Activated T-helper 1 cell treated with anti-CD3 and anti-CD28 coated beads, Interleukin-12 subunit alpha, Interleukin-12 subunit beta, Interleukin-2, Interleukin-4 antibody, amounts not matched to agents 30 ng/mL and 10 ng/mL and 1 ng/mL, durations not matched to agents 14 hours and 24 hours and 36 hours (primary cell): ENCODE data around the gene STEAP1. TPM values are rescaled to one million over a fixed set of nuclear protein-coding genes. Genes with fewer than 3 reads are reported as not detected.
A peak's percentile ranks its signal among the peaks of the same experiment; 100 is the strongest.

Experiments used
- DNase-seq: peaks from one replicate; pipeline ENCODE4 v3.0.0; 2021; ENCODE audit warnings: low spot score
- H3K27ac Mint-ChIP-seq: one replicate; pipeline ENCODE4 v1.8.0; 2021; ENCODE audit warnings: mild to moderate bottlenecking, mixed read lengths
- H3K27me3 Mint-ChIP-seq: one replicate; pipeline ENCODE4 v1.8.0; 2022; ENCODE audit warnings: mild to moderate bottlenecking, moderate library complexity, mixed read lengths; ENCODE audit not compliant: insufficient read depth
- H3K36me3 Mint-ChIP-seq: one replicate; pipeline ENCODE4 v1.8.0; 2021; ENCODE audit warnings: low read depth, mixed read lengths
- H3K4me1 Mint-ChIP-seq: one replicate; pipeline ENCODE4 v1.8.0; 2021; ENCODE audit warnings: low read depth, mixed read lengths
- H3K4me3 Mint-ChIP-seq: one replicate; pipeline ENCODE4 v1.8.0; 2021; ENCODE audit warnings: mild to moderate bottlenecking, moderate library complexity, mixed read lengths
- H3K9me3 Mint-ChIP-seq: one replicate; pipeline ENCODE4 v1.8.0; 2021; ENCODE audit warnings: mixed read lengths
- intact Hi-C: fragments of 100-400 bp; cut with micrococcal nuclease; formaldehyde crosslinking; loops from one replicate; pipeline ENCODE4 v1.15.1; 2024
- total RNA-seq: library from RNA; stranded (reverse); gene quantifications from 2 replicates; pipeline ENCODE4 v1.2.3, GENCODE V29; 2022

Gene STEAP1
- total RNA-seq, 1 donor from 2014 or later, result 3.3 TPM

- intact Hi-C loops, result no loop called here
- Mint-ChIP-seq H3K9me3 (no peaks in the 10 kb centered on the region), H3K4me1 (peaks cover 6% of the 10 kb centered on the region), H3K27me3 (peaks cover 24% of the 10 kb centered on the region), H3K27ac (no peak overlapping the region), H3K36me3 (no peaks in the 10 kb centered on the region), H3K4me3 (no peak overlapping the region)
- no peak for DNase-seq
Observed at GRCh38 chr7:90207956-90208355, 53.7 kb downstream of the STEAP1 start.

- no peak overlapping the region for H3K4me3 Mint-ChIP-seq
- intact Hi-C loops, result loop anchor here (2.0 to 5.0 kb wide), 2 partner anchors 31 to 57 kb away; partner anchors contain the start of gene STEAP1
Observed at GRCh38 chr7:90209776-90210175, 55.5 kb downstream of the STEAP1 start.

GRCh38 chr7:90210475-90210874, 56.2 kb downstream of the STEAP1 start:
- Mint-ChIP-seq H3K27ac (no peak overlapping the region), H3K9me3 (no peaks in the 10 kb centered on the region)

More at GRCh38 chr7:90209776-90210175, 55.5 kb downstream of the STEAP1 start:
- Mint-ChIP-seq H3K27me3 (peaks cover 24% of the 10 kb centered on the region), H3K9me3 (no peaks in the 10 kb centered on the region), H3K4me1 (peaks cover 6% of the 10 kb centered on the region), H3K27ac (no peak overlapping the region), H3K36me3 (no peaks in the 10 kb centered on the region)
- no peak for DNase-seq

DNA sequence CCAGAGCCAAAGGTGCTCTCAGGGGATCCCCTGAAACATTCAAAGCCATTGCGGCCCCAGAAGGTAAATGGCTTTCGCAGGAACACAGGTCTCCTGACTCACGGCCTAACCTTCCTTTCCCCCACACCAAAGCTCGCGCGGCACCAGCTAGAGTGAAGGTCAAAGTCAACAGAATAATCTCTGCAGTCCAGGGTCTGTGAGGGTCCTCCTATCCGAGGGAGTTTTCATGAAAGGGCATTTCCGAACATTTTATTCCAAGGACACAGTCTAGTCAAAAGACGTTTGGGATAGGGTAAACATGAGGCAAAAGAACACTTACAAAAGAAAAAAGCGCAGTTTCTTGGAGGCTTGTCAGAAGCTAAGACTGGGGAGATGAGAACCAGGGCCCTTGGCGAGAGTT, 56.7 kb downstream of the STEAP1 start:
- H3K36me3 Mint-ChIP-seq, result no peaks in the 10 kb centered on the region
- intact Hi-C loops, result loop anchor here (2.0 to 5.0 kb wide), 2 partner anchors 32 to 59 kb away; partner anchors contain the start of gene STEAP1
- peaks cover 6% of the 10 kb centered on the region for H3K4me1 Mint-ChIP-seq
- H3K27ac Mint-ChIP-seq, result no peak overlapping the region
- DNase-seq, result no peak
- H3K4me3 Mint-ChIP-seq, result peak overlapping the region; percentile 64
- H3K9me3 Mint-ChIP-seq, result no peaks in the 10 kb centered on the region
- H3K27me3 Mint-ChIP-seq, result peaks cover 24% of the 10 kb centered on the region

More at GRCh38 chr7:90210475-90210874, 56.2 kb downstream of the STEAP1 start:
- Mint-ChIP-seq H3K36me3 (no peaks in the 10 kb centered on the region), H3K27me3 (peaks cover 24% of the 10 kb centered on the region), H3K4me1 (peaks cover 6% of the 10 kb centered on the region), H3K4me3 (no peak overlapping the region)
- intact Hi-C loops, result loop anchor here (2.0 to 5.0 kb wide), 2 partner anchors 32 to 58 kb away; partner anchors contain the start of gene STEAP1
- DNase-seq, result no peak

DNA sequence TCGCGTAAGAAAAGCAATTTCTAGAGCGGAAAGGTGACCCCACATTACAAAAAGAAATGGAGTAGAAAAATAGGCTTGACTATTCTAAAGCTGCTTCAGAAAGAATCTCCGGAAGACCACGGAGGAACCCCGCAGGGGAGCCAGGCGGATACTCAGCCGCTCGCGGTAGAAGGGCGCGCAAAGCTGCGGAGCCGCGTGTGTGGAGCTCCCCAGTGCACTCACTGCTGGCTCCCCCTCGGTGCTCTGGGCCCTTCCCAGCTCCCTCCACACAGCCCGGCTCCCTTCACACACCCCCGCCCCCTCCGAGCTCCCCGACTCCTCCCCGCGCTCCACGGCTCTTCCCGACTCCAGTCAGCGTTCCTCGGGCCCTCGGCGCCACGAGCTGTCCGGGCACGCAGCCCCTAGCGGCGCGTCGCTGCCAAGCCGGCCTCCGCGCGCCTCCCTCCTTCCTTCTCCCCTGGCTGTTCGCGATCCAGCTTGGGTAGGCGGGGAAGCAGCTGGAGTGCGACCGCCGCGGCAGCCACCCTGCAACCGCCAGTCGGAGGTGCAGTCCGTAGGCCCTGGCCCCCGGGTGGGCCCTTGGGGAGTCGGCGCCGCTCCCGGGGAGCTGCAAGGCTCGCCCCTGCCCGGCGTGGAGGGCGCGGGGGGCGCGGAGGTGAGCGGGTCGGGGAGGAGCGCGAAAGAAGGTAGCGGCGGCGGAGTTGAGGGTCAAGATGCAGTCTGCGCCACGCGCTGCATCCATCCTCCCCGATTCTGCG, 57.3 kb downstream of the STEAP1 start, which contains the start of gene STEAP2:
TSS of gene STEAP2 (plus strand) at position 350 of the 758 bp plus-strand sequence. CDS start 13,343 bp downstream, outside the sequence.
- H3K36me3 Mint-ChIP-seq, result no peaks in the 10 kb centered on the region
- no peak within 1 kb of the TSS for H3K27ac Mint-ChIP-seq
- H3K27me3 Mint-ChIP-seq, result peaks cover 24% of the 10 kb centered on the region
- peaks cover 6% of the 10 kb centered on the region for H3K4me1 Mint-ChIP-seq
- no peaks in the 10 kb centered on the region for H3K9me3 Mint-ChIP-seq
- peak; percentile 6 for DNase-seq
- peak within 1 kb of the TSS; percentile 64 for H3K4me3 Mint-ChIP-seq
- intact Hi-C loops, result loop anchor here (2.0 to 5.0 kb wide), 2 partner anchors 33 to 59 kb away; partner anchors contain the start of gene STEAP1

DNA sequence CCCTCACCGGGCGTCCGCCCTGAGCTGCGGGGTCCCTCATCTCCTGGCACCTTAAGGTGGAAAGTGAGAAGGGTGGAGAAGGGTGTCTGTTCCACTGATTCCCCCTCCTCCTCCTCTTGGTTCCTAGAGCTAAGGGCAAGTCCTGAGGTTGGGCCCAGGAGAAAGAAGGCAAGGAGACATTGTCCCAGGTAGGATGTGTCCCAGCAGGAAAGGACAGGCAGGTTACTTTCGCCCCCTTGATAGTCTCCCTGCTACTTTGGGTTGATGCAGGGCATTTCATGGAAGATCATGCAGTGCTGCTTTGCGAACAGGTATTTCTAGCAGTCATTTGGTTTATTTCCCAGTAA, 57.9 kb downstream of the STEAP1 start:
- no peak for DNase-seq
- Mint-ChIP-seq H3K4me3 (no peak overlapping the region), H3K9me3 (no peaks in the 10 kb centered on the region), H3K27ac (no peak overlapping the region), H3K36me3 (no peaks in the 10 kb centered on the region), H3K27me3 (peaks cover 25% of the 10 kb centered on the region), H3K4me1 (peaks cover 6% of the 10 kb centered on the region)
- intact Hi-C loops, result loop anchor here (5.0 kb wide), 1 partner anchor 60 kb away; the partner anchor contains the start of gene STEAP1

- no peaks in the 10 kb centered on the region for H3K9me3 Mint-ChIP-seq
- intact Hi-C loops, result loop anchor here (5.0 kb wide), 1 partner anchor 61 kb away; the partner anchor contains the start of gene STEAP1
- H3K27ac Mint-ChIP-seq, result no peak overlapping the region
- no peaks in the 10 kb centered on the region for H3K36me3 Mint-ChIP-seq
- DNase-seq, result no peak
- H3K27me3 Mint-ChIP-seq, result peaks cover 35% of the 10 kb centered on the region
- peaks cover 6% of the 10 kb centered on the region for H3K4me1 Mint-ChIP-seq
- no peak overlapping the region for H3K4me3 Mint-ChIP-seq
Observed at GRCh38 chr7:90213521-90213920, 59.3 kb downstream of the STEAP1 start.

Other genes starting within 250 kb of the STEAP1 start
- 0.05 TPM in 1 of 2 replicates, not detected in the other for gene STEAP2, start 57.3 kb downstream of the STEAP1 start, total RNA-seq
- not detected in 2 replicates for gene CFAP69, start 90.7 kb downstream of the STEAP1 start, total RNA-seq
- gene FAM237B, start 166.8 kb downstream of the STEAP1 start, total RNA-seq, result not detected in 2 replicates
- gene GTPBP10, start 192.2 kb downstream of the STEAP1 start, total RNA-seq, result 32.6 and 36.2 TPM in 2 replicates
- 4.4 and 6.2 TPM in 2 replicates for gene CLDN12, start 249.0 kb downstream of the STEAP1 start, total RNA-seq